GM18861 (cell line): ENCODE results near the gene ATP6AP2.
A peak's percentile ranks its signal among the peaks of the same experiment; 100 is the strongest.

Experiments
- ATAC-seq: cut with Tn5 transposase; IDR thresholded peaks from one replicate; pipeline ENCODE4 v1.9.1; 2021; ENCODE audit not compliant: unreplicated experiment

The ATP6AP2 gene

DNA sequence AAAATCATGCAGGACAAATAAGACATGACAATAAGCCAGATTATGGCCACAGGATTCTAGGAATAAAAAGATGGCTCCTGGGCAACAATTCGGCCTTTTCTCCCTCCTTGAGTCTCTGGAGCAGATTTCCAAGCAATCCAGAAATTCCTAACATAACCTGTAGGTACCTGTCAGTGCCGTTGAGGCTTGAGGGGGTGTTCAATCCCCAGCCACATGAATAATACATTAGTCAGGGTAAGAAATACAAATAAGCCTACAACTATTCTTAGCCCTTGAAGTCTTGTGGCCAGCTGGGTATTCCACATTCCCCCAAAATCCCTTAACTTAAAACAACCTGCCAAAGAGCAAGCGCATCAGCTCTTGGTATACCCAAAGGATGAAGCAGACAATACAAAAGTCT, 56.9 kb downstream of the ATP6AP2 start:
- ATAC-seq, result no peak

DNA sequence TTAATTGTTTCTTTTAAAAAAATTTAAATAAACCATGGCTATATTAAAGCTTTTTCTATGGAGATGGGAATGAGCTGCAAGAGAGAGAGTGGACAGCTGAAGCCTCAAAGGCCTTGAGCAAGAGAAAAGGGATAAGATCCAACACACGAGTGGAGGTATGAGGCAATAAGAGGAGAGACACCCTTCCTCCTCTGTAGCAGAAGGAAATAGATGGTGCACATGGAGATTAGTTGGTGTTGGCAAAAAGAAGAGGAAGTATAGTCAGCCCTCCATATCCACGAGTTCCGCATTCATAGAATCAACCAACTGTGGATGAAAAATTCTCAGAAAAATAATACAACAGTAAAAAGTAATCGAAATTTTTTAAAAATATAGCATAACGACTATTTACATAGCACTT, 63.4 kb downstream of the ATP6AP2 start:
- ATAC-seq, result no peak

DNA sequence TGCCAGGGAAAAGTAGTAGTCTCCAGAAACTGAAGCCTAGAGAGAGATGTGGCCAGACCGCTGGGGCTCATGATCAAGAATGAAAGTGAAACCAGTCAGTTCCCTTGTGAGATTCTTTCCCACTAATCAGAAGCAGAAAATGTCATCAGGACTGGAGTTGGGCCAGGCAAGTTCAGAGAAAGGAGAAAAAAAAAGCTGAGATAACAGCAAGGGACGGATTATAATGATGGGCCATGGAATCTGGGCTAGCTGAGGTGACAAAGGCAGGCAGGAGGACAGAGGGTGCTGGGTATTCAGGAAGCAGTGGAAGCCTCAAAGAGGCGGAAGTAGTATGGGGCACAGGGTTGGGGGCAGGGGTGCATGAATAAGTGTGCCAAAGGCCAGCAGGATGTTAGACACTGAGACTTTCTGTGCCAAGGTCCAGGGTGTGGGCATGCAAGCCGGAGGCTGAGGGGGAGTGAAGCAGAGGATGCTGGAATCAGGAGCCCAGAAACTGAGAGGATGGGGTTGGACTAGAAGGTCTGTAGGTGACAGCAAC, 64.1 kb downstream of the ATP6AP2 start:
- peak; percentile 29 for ATAC-seq

DNA sequence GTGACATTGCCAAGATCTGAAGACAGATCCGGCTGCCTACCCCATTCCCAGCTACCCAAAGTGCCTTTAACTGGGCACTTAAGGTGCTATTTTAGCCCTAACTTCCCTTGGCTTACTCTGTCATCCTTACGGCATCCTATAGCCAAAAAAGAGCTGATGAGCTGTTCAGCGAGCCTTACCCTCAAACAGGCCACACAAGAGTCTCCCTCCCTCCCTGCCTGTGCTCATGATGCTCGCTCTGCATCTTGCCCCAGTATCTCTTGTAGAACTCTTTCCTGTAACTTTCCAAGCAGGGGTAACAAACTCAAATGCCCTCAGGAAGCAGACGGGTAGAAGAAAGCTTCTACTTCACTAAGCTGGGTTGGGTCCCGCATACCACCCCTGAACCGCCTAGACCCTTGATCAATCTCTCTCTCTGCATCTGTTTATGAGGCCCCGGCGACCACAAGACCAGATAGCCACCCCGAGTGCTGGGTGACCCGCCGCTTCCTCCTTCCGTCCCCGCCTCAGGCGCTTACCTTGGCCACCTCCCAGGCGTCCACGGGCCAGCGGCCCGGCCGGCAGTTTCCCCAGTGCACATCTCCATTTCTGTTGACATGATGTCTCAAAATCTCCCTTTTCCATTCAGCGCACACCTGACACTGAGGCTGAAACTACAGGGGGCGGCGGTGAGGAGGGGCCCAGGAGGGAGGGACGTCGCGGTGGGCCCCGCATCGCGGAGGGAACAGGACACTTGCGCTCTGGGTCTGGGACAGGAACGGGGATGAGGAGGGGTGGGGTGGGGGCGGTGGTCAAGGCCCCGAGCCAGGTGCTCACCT, 65.9 kb downstream of the ATP6AP2 start:
- ATAC-seq, result no peak

DNA sequence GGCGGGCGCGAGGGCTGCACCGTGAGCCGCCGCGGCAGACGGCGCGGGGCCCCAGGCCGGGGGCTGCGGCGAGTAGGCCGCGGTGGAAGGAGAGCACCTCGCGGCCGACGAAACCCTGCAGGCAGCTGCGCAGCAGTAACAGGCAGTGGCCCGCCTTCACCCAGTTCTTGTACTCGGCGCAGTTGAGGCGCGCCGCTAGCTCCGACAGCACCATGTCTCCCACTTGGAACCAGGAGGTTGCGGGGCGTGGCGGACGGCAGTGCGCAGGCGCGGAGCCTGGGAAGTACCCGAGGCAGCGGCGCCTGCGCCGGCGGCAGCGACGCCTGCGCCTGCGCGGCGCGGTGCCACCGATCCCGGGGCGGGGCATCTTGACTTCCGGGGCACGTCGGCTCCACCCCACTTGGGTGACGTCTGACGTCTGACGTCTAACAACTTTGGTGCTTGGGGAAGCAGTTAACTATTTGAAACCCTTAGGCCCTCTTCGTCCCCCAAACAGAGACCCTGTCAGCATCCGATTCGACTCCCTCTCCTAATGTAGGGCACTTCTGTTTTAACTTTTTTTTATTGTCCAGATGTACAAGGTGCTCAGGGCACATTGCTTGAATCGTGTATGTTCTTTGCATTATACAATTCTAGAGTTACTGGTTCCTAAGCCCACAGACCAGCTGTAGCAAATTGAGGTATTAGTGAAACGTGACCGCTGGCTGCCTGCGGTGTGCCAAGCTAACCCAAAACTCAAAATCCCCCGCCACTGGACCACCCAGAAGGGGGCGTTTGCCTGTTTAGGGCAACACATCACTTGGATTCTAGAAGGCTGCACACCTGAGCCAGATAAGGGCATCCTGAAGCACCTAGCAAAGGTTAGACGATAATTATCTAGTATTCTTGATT, 66.8 kb downstream of the ATP6AP2 start, which contains the start of gene CXorf38:
Gene CXorf38, minus strand, starts transcription at position 255 of the 891 bp plus-strand sequence. Its CDS starts 41 bp downstream, at position 214.
- peak; percentile 70 for ATAC-seq

DNA sequence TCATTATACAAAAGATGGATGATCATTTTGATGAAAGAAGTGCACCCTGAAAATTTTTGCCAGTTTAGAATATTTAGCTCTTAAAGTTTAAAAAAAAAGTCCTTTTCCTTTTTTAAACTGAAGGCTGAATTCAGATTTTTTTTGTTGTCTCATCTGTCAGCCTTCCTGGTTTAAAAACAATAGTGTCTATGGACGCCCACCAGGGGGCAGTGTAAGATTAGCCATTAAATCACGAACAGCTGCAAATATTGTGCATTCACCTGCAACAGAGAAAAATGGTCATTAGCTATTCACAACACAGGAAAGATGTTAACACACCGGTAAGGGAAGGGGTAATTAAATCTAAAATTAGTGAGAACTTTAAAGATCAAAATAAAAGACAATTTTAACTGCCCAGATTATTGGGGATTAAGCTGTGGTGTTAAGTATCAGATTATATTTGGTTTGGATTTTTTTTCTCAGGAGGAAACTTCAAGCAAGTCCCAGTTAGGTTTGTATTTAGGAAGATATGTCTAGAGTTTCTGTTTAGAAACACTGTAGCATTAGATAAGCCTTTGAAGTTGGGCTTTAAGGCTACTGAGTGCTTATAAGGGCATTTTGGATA, 71.0 kb downstream of the ATP6AP2 start:
- no peak for ATAC-seq

DNA sequence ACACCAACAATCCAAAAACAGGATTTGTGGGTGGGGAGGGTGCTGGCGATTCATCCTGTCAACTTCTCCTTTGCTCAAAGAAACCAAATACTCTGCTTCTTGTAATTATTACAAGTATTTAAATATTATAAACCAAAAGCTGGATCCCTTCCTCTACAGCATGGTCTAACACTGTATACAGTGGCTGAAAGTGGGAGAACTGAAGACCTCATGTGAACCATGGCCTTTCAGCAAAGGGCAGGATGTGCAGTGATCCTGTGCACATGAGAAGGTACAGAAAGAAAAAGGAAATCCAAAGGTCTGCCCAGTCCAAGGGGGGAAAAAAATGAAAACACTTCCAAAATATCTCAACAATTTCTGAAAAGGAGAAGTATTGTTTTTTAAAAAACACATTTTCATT, 71.9 kb downstream of the ATP6AP2 start:
- ATAC-seq, result no peak

DNA sequence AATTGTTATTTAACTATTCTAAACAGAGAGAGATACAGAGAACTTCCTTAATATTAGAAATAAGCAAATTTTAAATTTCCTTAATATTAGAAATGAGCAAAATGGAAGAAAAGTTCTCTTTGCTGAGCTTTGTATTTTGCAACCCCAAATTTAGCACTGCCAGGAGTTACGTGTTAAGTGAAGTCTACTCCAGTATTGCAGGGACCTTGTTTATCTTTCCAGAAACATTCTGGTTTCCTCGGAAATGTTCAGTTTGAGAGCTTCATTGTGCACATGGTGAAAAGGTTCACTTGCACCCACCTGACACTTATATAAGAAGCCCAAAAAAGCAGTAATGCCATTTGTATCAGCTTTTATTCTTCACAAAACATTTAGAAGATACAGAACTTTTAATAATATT, 72.8 kb downstream of the ATP6AP2 start:
- no peak for ATAC-seq
